CD4-positive, alpha-beta T cell (primary cell): ENCODE measurements around the gene AHRR. TPM values are rescaled to one million over a fixed set of nuclear protein-coding genes. Genes with fewer than 3 reads are reported as not detected.

Experiments used
- ATAC-seq: fragments of 200-7000 bp; cut with Tn5 transposase; one replicate; pipeline ENCODE4 v1.10.0; 2022; ENCODE audit warnings: mild to moderate bottlenecking; ENCODE audit not compliant: poor library complexity
- CTCF ChIA-PET: fragments of 350-600 bp; sonication (Branson Sonifier 250); formaldehyde crosslinking; loops from one replicate; lab custom pipeline; 2021; ENCODE audit warnings: antibody characterized with exemption, inconsistent platforms; lab: Charles Lee
- POLR2A ChIA-PET: fragments of 350-600 bp; sonication (Branson Sonifier 250); formaldehyde crosslinking; loops from one replicate; lab custom pipeline; 2021; ENCODE audit warnings: antibody characterized with exemption, inconsistent platforms; lab: Charles Lee
- DNase-seq, 14 experiments: peaks; one replicate each; pipeline ENCODE4 v3.0.0-alpha.2; 2013 to 2020; ENCODE audit warnings: mixed read lengths in 2 of 14
- H3K27ac ChIP-seq, 2 donors: one replicate each; pipeline versions ENCODE4 v1.5.1 to v1.7.0; 2013; ENCODE audit warnings: low read length in 2 of 2, low read depth in 1 of 2, mild to moderate bottlenecking in 1 of 2
- H3K27me3 ChIP-seq, 2 experiments: 1 replicate in 1 of 2; 2 replicates in 1 of 2; pipeline versions ENCODE4 v1.6.1 to v1.7.0; 2013; ENCODE audit warnings: low read length in 2 of 2, control low read depth in 1 of 2, mild to moderate bottlenecking in 1 of 2, moderate library complexity in 1 of 2; ENCODE audit not compliant: insufficient read depth in 2 of 2, control insufficient read depth in 1 of 2
- H3K36me3 ChIP-seq: one replicate; pipeline ENCODE4 v1.6.1; 2013; ENCODE audit warnings: low read length, control low read depth; ENCODE audit not compliant: insufficient read depth
- H3K4me1 ChIP-seq: one replicate; pipeline ENCODE4 v1.6.1; 2013; ENCODE audit warnings: low read length, control low read depth; ENCODE audit not compliant: insufficient read depth
- H3K4me3 ChIP-seq: one replicate; pipeline ENCODE4 v1.5.1; 2013; ENCODE audit warnings: mild to moderate bottlenecking, low read length, moderate library complexity
- H3K9me3 ChIP-seq, 2 experiments: 1 replicate in 1 of 2; 2 replicates in 1 of 2; pipeline versions ENCODE4 v1.6.1 to v1.7.0; 2013; ENCODE audit warnings: low read length in 2 of 2, mild to moderate bottlenecking in 2 of 2, control low read depth in 1 of 2, moderate library complexity in 1 of 2; ENCODE audit not compliant: control insufficient read depth in 1 of 2, insufficient read depth in 1 of 2
- H3K27ac Mint-ChIP-seq: one replicate; pipeline ENCODE4 v1.8.0; 2020; ENCODE audit warnings: mixed read lengths
- H3K27me3 Mint-ChIP-seq: one replicate; pipeline ENCODE4 v1.8.0; 2021; ENCODE audit warnings: mixed read lengths
- H3K36me3 Mint-ChIP-seq: one replicate; pipeline ENCODE4 v1.8.0; 2021; ENCODE audit warnings: low read depth, mixed read lengths
- H3K4me1 Mint-ChIP-seq: one replicate; pipeline ENCODE4 v1.8.0; 2021; ENCODE audit warnings: low read depth, mixed read lengths
- H3K4me3 Mint-ChIP-seq: one replicate; pipeline ENCODE4 v1.8.0; 2020; ENCODE audit warnings: mild to moderate bottlenecking, mixed read lengths
- H3K9me3 Mint-ChIP-seq: one replicate; pipeline ENCODE4 v1.8.0; 2020; ENCODE audit warnings: mixed read lengths
- CTCF ChIP-seq: fragments of 200-600 bp; IDR thresholded peaks from one replicate; pipeline ENCODE4 v1.8.0; 2022; ENCODE audit warnings: antibody characterized with exemption, mild to moderate bottlenecking
- intact Hi-C, 2 experiments: fragments of 100-400 bp; cut with DNase I in 1 of 2; cut with micrococcal nuclease in 1 of 2; formaldehyde crosslinking; loops; one replicate each; pipeline versions ENCODE4 v1.15.1 to v1.9.0; 2023 to 2025; cut with DNase I, micrococcal nuclease
- total RNA-seq, 174 experiments: library from RNA in 2 of 174; stranded (reverse) in 2 of 174; gene quantifications; one replicate each; pipeline ENCODE4 v1.2.3 and lab custom pipeline; 2021 to 2026

AHRR gene
- total RNA-seq, 2 experiments from 2014 or later: 0.45 to 0.63 TPM

DNA sequence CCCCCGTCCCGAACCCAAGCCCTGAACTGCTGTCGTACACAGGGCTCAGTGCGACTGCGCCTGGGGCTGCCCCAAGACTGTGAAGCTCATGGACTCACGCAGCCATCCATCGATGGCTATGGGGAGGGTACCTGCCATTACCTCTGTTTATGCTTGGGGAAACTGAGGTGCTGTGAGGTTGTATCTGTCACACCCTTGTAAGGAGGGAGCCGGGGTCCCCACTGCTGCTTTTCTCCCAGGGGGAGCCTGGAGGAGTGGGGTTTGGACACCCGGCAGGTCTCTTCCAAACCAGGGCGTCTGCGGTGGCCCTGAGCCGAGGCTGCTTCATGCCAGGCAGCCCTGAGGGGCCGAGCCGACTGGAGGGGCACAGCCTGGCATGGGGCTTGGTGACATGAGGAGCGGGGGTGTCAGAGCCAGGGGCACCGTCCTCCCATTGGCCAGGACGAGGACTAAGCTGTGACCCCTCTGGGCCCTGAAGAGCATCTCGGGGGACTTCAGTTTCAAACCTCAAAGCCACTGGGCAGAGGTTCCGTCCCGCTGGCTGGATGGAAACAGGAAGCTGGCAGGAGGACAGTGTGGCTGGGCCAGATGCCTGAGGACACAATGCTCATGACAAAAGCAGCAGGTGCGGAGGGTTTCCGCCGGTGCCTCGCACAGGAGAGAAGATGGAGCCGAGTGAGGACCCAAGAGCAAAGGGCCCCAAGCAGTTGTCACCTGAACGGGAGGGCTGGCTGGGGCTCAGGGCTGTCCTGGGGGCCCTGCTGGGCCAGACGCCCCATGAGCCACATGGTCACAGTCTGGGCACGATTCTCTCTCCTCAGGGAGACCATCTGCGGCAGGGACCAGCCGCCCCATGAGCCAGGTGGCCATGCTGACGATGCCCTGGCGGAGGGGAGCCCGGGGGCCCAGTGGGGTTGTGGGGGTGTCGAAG lies 67.0 kb downstream of the AHRR start:
- H3K9me3 Mint-ChIP-seq: peaks cover 5% of the 10 kb centered on the region
- peaks cover 12% of the 10 kb centered on the region for H3K4me1 ChIP-seq
- no peak overlapping the region for H3K4me3 Mint-ChIP-seq
- H3K36me3 ChIP-seq: no peaks in the 10 kb centered on the region
- no peaks in the 10 kb centered on the region for H3K27me3 ChIP-seq
- no peaks in the 10 kb centered on the region for H3K36me3 Mint-ChIP-seq
- CTCF ChIA-PET: no interaction called here
- peaks cover 12 to 16% of the 10 kb centered on the region in 2 experiments for H3K9me3 ChIP-seq
- TF ChIP-seq CTCF: no peak
- ATAC-seq: no peak
- POLR2A ChIA-PET: no interaction called here
- peaks cover 8% of the 10 kb centered on the region for H3K27me3 Mint-ChIP-seq
- H3K27ac Mint-ChIP-seq: no peak overlapping the region
- no peak overlapping the region for H3K27ac ChIP-seq
- no peak overlapping the region for H3K4me3 ChIP-seq
- DNase-seq: no peak
- intact Hi-C loops: no loop called here
- H3K4me1 Mint-ChIP-seq: peaks cover 13% of the 10 kb centered on the region

DNA sequence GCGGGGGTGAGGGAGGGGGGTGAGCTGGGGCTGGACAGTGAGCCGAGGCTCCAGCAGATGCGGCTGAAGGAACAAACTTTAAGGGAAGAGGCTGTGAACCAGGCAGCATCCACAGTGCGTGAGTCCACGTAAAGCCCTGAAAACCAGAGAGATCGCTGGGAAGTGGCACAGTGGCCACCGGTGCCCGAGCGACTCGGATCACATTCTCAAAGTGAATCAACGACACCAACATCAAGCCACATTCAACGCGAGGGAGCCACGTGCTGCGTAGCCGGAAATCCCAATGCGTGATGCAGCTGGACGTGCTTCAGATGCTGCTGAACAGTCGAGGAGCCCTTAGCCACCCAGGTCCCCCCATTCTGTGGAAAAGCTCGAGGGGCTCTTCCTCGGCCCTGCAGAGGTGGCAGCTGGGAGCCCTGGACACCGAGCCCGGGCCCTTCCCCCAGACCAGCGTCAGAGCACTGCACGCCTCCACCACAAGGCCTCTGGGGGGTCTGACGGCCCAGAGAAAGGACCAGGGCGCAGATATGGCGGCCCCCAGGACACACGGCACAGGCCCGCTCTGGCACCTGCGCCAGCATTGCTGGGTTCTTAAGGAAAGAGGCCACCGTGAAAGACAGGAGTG lies 67.8 kb downstream of the AHRR start:
- ATAC-seq: no peak
- H3K36me3 Mint-ChIP-seq: no peaks in the 10 kb centered on the region
- H3K36me3 ChIP-seq: no peaks in the 10 kb centered on the region
- H3K27ac ChIP-seq: no peak overlapping the region
- no peak overlapping the region for H3K4me3 ChIP-seq
- H3K4me1 Mint-ChIP-seq: peaks cover 13% of the 10 kb centered on the region
- ChIA-PET CTCF (no interaction called here), POLR2A (no interaction called here)
- intact Hi-C loops: no loop called here
- H3K27me3 Mint-ChIP-seq: peaks cover 8% of the 10 kb centered on the region
- peaks cover 12 to 16% of the 10 kb centered on the region in 2 experiments for H3K9me3 ChIP-seq
- peaks cover 12% of the 10 kb centered on the region for H3K4me1 ChIP-seq
- no peak for TF ChIP-seq CTCF
- H3K4me3 Mint-ChIP-seq: no peak overlapping the region
- DNase-seq: no peak
- no peaks in the 10 kb centered on the region for H3K27me3 ChIP-seq
- no peak overlapping the region for H3K27ac Mint-ChIP-seq
- peaks cover 5% of the 10 kb centered on the region for H3K9me3 Mint-ChIP-seq

DNA sequence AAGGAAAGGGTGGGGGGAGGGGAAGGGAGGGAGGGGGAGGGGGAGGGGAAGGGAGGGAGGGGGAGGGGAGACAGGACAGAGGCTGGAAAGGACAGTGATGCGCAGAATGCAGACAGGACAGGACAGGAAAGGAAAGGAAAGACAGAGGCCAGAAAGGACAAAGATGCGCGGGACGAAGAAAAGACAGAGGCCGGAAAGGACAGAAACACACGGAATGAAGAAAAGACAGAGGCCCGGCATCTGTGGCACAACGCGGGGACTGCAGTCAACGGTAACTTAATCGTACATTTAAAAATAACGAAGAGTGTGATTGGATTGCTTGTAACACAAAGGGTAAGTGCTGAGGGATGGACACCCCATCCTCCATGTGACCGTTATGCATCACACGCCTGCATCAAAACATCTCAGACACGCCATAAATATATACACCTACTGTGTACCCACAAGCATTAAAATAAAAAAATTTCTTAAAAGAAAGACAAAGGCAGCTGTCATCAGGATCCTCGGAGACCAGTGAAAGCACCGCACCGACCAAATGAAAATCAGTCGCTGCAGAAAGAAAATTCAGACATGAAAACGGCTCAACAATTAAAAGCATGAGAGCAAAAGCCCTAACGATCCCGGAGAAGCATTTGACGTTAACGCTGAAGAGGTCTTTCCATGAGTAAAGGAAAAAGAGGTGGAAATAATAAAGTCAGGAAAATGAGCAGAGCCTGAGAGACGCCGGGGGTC lies 68.5 kb downstream of the AHRR start:
- Mint-ChIP-seq H3K4me3 (no peak overlapping the region), H3K9me3 (peaks cover 5% of the 10 kb centered on the region), H3K4me1 (peaks cover 13% of the 10 kb centered on the region), H3K36me3 (no peaks in the 10 kb centered on the region), H3K27me3 (peaks cover 8% of the 10 kb centered on the region), H3K27ac (no peak overlapping the region)
- H3K9me3 ChIP-seq: peaks cover 9 to 11% of the 10 kb centered on the region in 2 experiments
- H3K4me3 ChIP-seq: no peak overlapping the region
- ATAC-seq (no peak), DNase-seq (no peak)
- H3K4me1 ChIP-seq: peaks cover 12% of the 10 kb centered on the region
- POLR2A ChIA-PET: no interaction called here
- no peak overlapping the region for H3K27ac ChIP-seq
- intact Hi-C loops: no loop called here
- CTCF ChIA-PET: no interaction called here
- no peak for TF ChIP-seq CTCF
- H3K27me3 ChIP-seq: no peaks in the 10 kb centered on the region
- no peaks in the 10 kb centered on the region for H3K36me3 ChIP-seq
